SH-SY5Y (cell line): Measurements from ENCODE around the gene NR4A3.

Source experiments
- GATA2 ChIP-seq: IDR thresholded peaks from 2 replicates; pipeline ENCODE4 v1.6.1; 2011; ENCODE audit warnings: mild to moderate bottlenecking, low read depth, low read length
- GATA3 ChIP-seq: IDR thresholded peaks from 2 replicates; pipeline ENCODE4 v1.6.1; 2011; ENCODE audit warnings: low read depth, mild to moderate bottlenecking, low read length, moderate library complexity

- TF ChIP-seq GATA2 = no peak
- TF ChIP-seq GATA3 = no peak
These were observed 48.4 kb downstream of the NR4A3 start for GRCh38 chr9:99870126-99870525.
